Measurements from ENCODE around the gene CTNNB1. TPM values are rescaled to one million over a fixed set of nuclear protein-coding genes. Genes with fewer than 3 reads are reported as not detected.

Gene CTNNB1

GRCh38 chr3:41286305-41286704 lies 87.0 kb downstream of the CTNNB1 start:
- Histone ChIP-seq H2BK120ac (ENCODE audit: low read depth, low read length) (no peak overlapping the region), H3K14ac (ENCODE audit: low read length in 2 of 2) (no peak overlapping the region), H3K9ac (ENCODE audit: low read length) (no peak overlapping the region), H3K23ac (ENCODE audit: low read length in 2 of 2) (no peak overlapping the region), H4K91ac (ENCODE audit: low read length) (no peak overlapping the region), H2AFZ (ENCODE audit: low read depth, low read length) (no peak overlapping the region), H3K9me3 (ENCODE audit: control insufficient read depth, low read length) (no peaks in the 10 kb centered on the region), H3K27me3 (ENCODE audit: control insufficient read depth in 1 of 2, insufficient read depth in 1 of 2, low read length in 2 of 2) (no peaks in the 10 kb centered on the region), H2BK5ac (ENCODE audit: low read depth, low read length, poor library complexity, severe bottlenecking) (no peak overlapping the region), H3K79me1 (replicated peaks; ENCODE audit: low read length, poor library complexity, severe bottlenecking) (no peaks in the 10 kb centered on the region), H3K4me2 (ENCODE audit: low read length, poor library complexity, severe bottlenecking) (no peak overlapping the region), H3K18ac (ENCODE audit: low read depth in 1 of 2, low read length in 2 of 2) (no peak overlapping the region), H3K4me3 (ENCODE audit: insufficient read depth in 1 of 2, low read depth in 1 of 2, low read length in 2 of 2) (no peak overlapping the region), H3K4ac (ENCODE audit: low read depth in 1 of 2, low read length in 2 of 2) (no peak overlapping the region), H4K8ac (ENCODE audit: low read length) (no peak overlapping the region), H2BK12ac (ENCODE audit: low read length in 2 of 2) (no peak overlapping the region), H3K4me1 (ENCODE audit: control insufficient read depth, insufficient read depth, low read depth, low read length) (no peaks in the 10 kb centered on the region), H3K36me3 (ENCODE audit: control insufficient read depth in 1 of 2, insufficient read depth in 2 of 2, low read depth in 1 of 2, low read length in 2 of 2) (no peaks in the 10 kb centered on the region), H2AK5ac (ENCODE audit: low read length, severe bottlenecking) (no peak overlapping the region), H2BK15ac (ENCODE audit: low read depth, poor library complexity, severe bottlenecking) (no peak overlapping the region), H3K27ac (ENCODE audit: low read length, poor library complexity, severe bottlenecking) (no peak overlapping the region)
- WGBS, result 87% methylated on average over 6 of the region's 6 CpGs
- DNase-seq, result no peak

- Histone ChIP-seq H3K9me3 (ENCODE audit: control insufficient read depth, low read length) (no peaks in the 10 kb centered on the region), H2BK12ac (ENCODE audit: low read length in 2 of 2) (no peak overlapping the region), H3K9ac (ENCODE audit: low read length) (no peak overlapping the region), H3K36me3 (ENCODE audit: control insufficient read depth in 1 of 2, insufficient read depth in 2 of 2, low read depth in 1 of 2, low read length in 2 of 2) (no peaks in the 10 kb centered on the region), H2AFZ (ENCODE audit: low read depth, low read length) (no peak overlapping the region), H3K4me3 (ENCODE audit: insufficient read depth in 1 of 2, low read depth in 1 of 2, low read length in 2 of 2) (no peak overlapping the region), H3K79me1 (replicated peaks; ENCODE audit: low read length, poor library complexity, severe bottlenecking) (no peaks in the 10 kb centered on the region), H4K8ac (ENCODE audit: low read length) (no peak overlapping the region), H3K27me3 (ENCODE audit: control insufficient read depth in 1 of 2, insufficient read depth in 1 of 2, low read length in 2 of 2) (no peaks in the 10 kb centered on the region), H2BK5ac (ENCODE audit: low read depth, low read length, poor library complexity, severe bottlenecking) (no peak overlapping the region), H3K4ac (ENCODE audit: low read depth in 1 of 2, low read length in 2 of 2) (no peak overlapping the region), H3K4me2 (ENCODE audit: low read length, poor library complexity, severe bottlenecking) (no peak overlapping the region), H3K27ac (ENCODE audit: low read length, poor library complexity, severe bottlenecking) (no peak overlapping the region), H2BK120ac (ENCODE audit: low read depth, low read length) (no peak overlapping the region), H2AK5ac (ENCODE audit: low read length, severe bottlenecking) (no peak overlapping the region), H3K14ac (ENCODE audit: low read length in 2 of 2) (no peak overlapping the region), H3K18ac (ENCODE audit: low read depth in 1 of 2, low read length in 2 of 2) (no peak overlapping the region), H3K4me1 (ENCODE audit: control insufficient read depth, insufficient read depth, low read depth, low read length) (no peaks in the 10 kb centered on the region), H4K91ac (ENCODE audit: low read length) (no peak overlapping the region), H3K23ac (ENCODE audit: low read length in 2 of 2) (no peak overlapping the region), H2BK15ac (ENCODE audit: low read depth, poor library complexity, severe bottlenecking) (no peak overlapping the region)
- no peak for DNase-seq
- 86% methylated on average over 8 of the region's 8 CpGs for WGBS
These were observed 89.5 kb downstream of the CTNNB1 start for GRCh38 chr3:41288785-41289184.

Small RNA genes lying within 50 kb of the gene (small RNA-seq; reads per million reads assigned to genes)
- not detected for gene MRPS31P1 (ENCODE audit: low read depth)

Measured in mesenchymal stem cell (in vitro differentiated cells and primary cell).